IgD-negative memory B cell (primary cell): ENCODE measurements around the gene TIMM10B. TPM values are rescaled to one million over a fixed set of nuclear protein-coding genes. Genes with fewer than 3 reads are reported as not detected.
"Not testable (repeated sequence)": the region's sequence is repeated elsewhere in the genome, so short reads cannot be mapped to it uniquely, and the experiment has no call there.

Experiments used
- H3K27ac Mint-ChIP-seq, 3 donors: one replicate each; pipeline ENCODE4 v1.8.0; 2020 to 2022; ENCODE audit warnings: mild to moderate bottlenecking in 3 of 3, mixed read lengths in 3 of 3, moderate library complexity in 1 of 3
- H3K27me3 Mint-ChIP-seq: one replicate; pipeline ENCODE4 v1.8.0; 2021; ENCODE audit warnings: mixed read lengths
- H3K36me3 Mint-ChIP-seq: one replicate; pipeline ENCODE4 v1.8.0; 2020; ENCODE audit warnings: mild to moderate bottlenecking, mixed read lengths
- H3K4me1 Mint-ChIP-seq, 3 donors: one replicate each; pipeline ENCODE4 v1.8.0; 2020 to 2022; ENCODE audit warnings: mixed read lengths in 3 of 3, mild to moderate bottlenecking in 1 of 3
- H3K4me3 Mint-ChIP-seq, 4 donors: one replicate each; pipeline ENCODE4 v1.8.0; 2020 to 2022; ENCODE audit warnings: mild to moderate bottlenecking in 4 of 4, mixed read lengths in 4 of 4, moderate library complexity in 3 of 4
- H3K9me3 Mint-ChIP-seq, 3 donors: one replicate each; pipeline ENCODE4 v1.8.0; 2020 to 2021; ENCODE audit warnings: mixed read lengths in 3 of 3, mild to moderate bottlenecking in 1 of 3
- polyA plus RNA-seq: library from polyadenylated mRNA; unstranded; fragments of 300-500 nt; fragmentation: Illumina TruSeq; gene quantifications from one replicate; pipeline ENCODE4 v1.2.3, GENCODE V29; 2021

Gene TIMM10B
- polyA plus RNA-seq, 1 donor from 2014 or later = 25.4 TPM

GRCh38 chr11:6520265-6520664, 39.0 kb downstream of the TIMM10B start:
- Mint-ChIP-seq H3K9me3 (no peaks in the 10 kb centered on the region), H3K4me1 (peaks cover 0 to 2% (median 0%) of the 10 kb centered on the region in 3 donors)

DNA sequence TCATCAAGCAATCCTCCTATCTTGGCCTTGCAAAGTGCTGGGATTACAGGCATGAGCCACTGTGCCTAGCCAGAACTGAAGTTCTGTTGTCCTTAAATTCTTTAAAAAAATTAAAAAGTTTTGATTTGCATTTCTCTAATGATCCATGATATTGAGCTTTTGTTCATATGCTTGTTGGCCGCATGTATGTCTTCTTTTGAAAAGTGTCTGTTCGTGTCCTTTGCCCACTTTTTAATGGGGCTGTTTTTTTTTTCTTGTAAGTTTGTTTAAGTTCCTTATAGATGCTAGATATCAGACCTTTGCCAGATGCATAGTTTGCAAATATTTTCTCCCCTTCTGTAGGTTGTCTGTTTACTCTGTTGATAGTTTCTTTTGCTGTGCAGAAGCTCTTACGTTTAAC, 40.6 kb downstream of the TIMM10B start:
- H3K4me1 Mint-ChIP-seq = peaks cover 7 to 11% (median 9%) of the 10 kb centered on the region in 3 donors
- H3K36me3 Mint-ChIP-seq, H3K4me3 Mint-ChIP-seq, H3K9me3 Mint-ChIP-seq, H3K27ac Mint-ChIP-seq, H3K27me3 Mint-ChIP-seq: not testable (repeated sequence)

More at GRCh38 chr11:6520265-6520664, 39.0 kb downstream of the TIMM10B start:
- H3K27ac Mint-ChIP-seq = no peak overlapping the region
- H3K27me3 Mint-ChIP-seq = no peaks in the 10 kb centered on the region
- H3K36me3 Mint-ChIP-seq = peaks cover 11% of the 10 kb centered on the region
- H3K4me3 Mint-ChIP-seq = no peak overlapping the region

DNA sequence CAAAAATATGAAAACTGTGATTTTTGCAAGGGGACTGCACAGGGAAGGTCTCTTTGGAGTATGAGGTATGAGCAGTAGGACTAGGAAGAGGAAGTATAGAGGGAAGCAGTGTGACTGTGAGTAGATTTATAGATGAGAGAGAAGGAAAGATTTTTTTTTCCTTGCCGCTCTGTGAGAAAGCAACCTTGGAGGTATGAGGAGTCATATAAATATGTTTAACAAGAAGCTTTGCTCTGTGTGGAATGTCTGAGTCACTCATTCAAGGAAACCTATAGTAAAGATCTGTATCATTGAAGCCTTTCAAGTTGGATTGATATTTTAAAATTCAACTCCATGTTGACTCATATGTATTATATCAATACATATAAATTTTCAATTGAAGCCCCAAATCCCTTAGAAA, 42.0 kb downstream of the TIMM10B start:
- Mint-ChIP-seq H3K27me3 (no peaks in the 10 kb centered on the region), H3K9me3 (no peaks in the 10 kb centered on the region), H3K36me3 (peaks cover 5% of the 10 kb centered on the region), H3K4me1 (peaks cover 7 to 11% (median 10%) of the 10 kb centered on the region in 3 donors), H3K27ac (no peak overlapping the region), H3K4me3 (no peak overlapping the region)

GRCh38 chr11:6526411-6527135, 45.3 kb downstream of the TIMM10B start:
- peak overlapping the region in 1 of 3 donors; percentile 33 for H3K27ac Mint-ChIP-seq
- H3K9me3 Mint-ChIP-seq = no peaks in the 10 kb centered on the region
- H3K27me3 Mint-ChIP-seq = no peaks in the 10 kb centered on the region
- peaks cover 5% of the 10 kb centered on the region for H3K36me3 Mint-ChIP-seq
- peaks cover 7 to 11% (median 10%) of the 10 kb centered on the region in 3 donors for H3K4me1 Mint-ChIP-seq
- H3K4me3 Mint-ChIP-seq = no peak overlapping the region

DNA sequence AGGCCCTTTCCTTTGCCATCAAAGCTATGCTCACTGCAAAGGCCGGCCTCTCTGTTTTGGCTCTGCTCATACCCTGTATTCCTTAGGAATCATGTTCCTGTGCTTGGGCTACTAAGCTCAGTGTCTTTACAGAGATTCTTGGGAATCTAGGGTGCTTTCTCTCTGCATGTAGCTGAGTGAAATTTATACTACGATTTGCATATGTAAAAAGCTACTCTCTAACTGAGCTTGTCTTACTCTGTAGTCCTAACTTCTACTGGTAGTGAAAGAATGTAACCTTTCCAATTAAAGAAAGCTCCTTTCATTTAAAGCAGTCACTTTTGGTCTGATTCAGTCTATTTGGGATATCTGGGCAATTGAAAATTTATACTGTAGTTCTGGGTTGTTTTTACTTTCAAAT, 48.0 kb downstream of the TIMM10B start:
- H3K36me3 Mint-ChIP-seq = peaks cover 5% of the 10 kb centered on the region
- H3K4me3 Mint-ChIP-seq = no peak overlapping the region
- H3K9me3 Mint-ChIP-seq = no peaks in the 10 kb centered on the region
- peaks cover 7 to 11% (median 10%) of the 10 kb centered on the region in 3 donors for H3K4me1 Mint-ChIP-seq
- H3K27ac Mint-ChIP-seq = peak overlapping the region in 1 of 3 donors; percentile 47
- H3K27me3 Mint-ChIP-seq = no peaks in the 10 kb centered on the region

DNA sequence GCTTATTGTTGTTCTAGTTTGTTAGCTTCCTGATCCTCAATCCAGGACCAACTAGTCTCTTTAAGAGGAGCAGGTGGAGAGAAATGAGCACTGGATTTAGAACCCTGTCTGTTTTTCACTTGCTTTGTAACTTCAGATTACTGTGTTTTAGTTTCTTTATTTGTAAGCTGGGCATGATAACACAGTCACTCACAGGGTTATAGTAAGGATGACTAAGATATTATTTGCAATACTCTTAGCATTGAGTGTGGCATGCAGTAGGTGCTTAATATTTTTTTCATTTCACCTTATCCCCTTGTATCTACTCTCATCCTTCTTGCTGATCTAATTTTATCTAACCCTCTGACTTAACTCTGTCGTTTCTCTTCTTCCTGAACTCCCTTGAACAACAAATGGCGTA, 49.5 kb downstream of the TIMM10B start:
- H3K27me3 Mint-ChIP-seq = no peaks in the 10 kb centered on the region
- no peaks in the 10 kb centered on the region for H3K9me3 Mint-ChIP-seq
- H3K4me1 Mint-ChIP-seq = peaks cover 7 to 10% (median 9%) of the 10 kb centered on the region in 3 donors
- no peaks in the 10 kb centered on the region for H3K36me3 Mint-ChIP-seq
- H3K27ac Mint-ChIP-seq = no peak overlapping the region
- no peak overlapping the region for H3K4me3 Mint-ChIP-seq

DNA sequence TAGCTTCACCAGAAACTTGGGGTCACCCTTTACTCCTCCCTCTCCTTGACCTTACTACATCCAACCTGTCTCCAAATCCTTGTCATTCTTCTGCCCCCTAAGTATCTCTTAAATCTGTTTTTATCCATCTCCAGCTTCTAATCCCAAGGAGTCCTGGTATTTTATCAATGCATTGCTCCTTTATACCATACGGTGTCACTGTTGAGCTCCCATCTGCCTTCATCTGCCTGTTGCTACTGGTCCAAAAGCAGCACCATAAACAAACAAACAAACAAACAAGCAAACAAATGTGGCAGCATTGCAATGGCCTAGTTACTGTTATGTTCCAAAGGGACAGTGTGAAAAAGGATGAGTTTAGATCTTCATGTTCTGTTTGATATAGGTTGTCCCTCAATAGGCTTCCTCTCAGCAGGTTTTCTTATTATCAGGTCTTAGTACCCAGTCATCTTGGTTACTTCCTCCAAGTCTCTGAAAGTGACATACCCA, 50.0 kb downstream of the TIMM10B start:
- Mint-ChIP-seq H3K27me3 (no peaks in the 10 kb centered on the region), H3K9me3 (no peaks in the 10 kb centered on the region), H3K27ac (no peak overlapping the region), H3K4me3 (no peak overlapping the region), H3K4me1 (peaks cover 5 to 7% (median 5%) of the 10 kb centered on the region in 3 donors), H3K36me3 (no peaks in the 10 kb centered on the region)

Other genes starting within 250 kb of the TIMM10B start
- 14.9 TPM for gene FHIP1B, start 246.9 kb upstream of the TIMM10B start, polyA plus RNA-seq
- gene CNGA4, start 242.4 kb upstream of the TIMM10B start, polyA plus RNA-seq = not detected
- not detected for gene CCKBR, start 221.7 kb upstream of the TIMM10B start, polyA plus RNA-seq
- not detected for gene CAVIN3, start 161.0 kb upstream of the TIMM10B start, polyA plus RNA-seq
- gene SMPD1, start 91.0 kb upstream of the TIMM10B start, polyA plus RNA-seq = 4.9 TPM
- 21.4 TPM for gene APBB1, start 62.4 kb upstream of the TIMM10B start, polyA plus RNA-seq
- 0.46 TPM for gene HPX, start 40.5 kb upstream of the TIMM10B start, polyA plus RNA-seq
- 0.61 TPM for gene TRIM3, start 7.6 kb upstream of the TIMM10B start, polyA plus RNA-seq
- gene ARFIP2, start 170 bp upstream of the TIMM10B start, polyA plus RNA-seq = 36.3 TPM
- gene DNHD1, start 15.8 kb downstream of the TIMM10B start, polyA plus RNA-seq = 1.9 TPM
- gene RRP8, start 122.1 kb downstream of the TIMM10B start, polyA plus RNA-seq = 26.6 TPM
- gene ILK, start 122.3 kb downstream of the TIMM10B start, polyA plus RNA-seq = 80.5 TPM
- 256 TPM for gene TAF10, start 130.7 kb downstream of the TIMM10B start, polyA plus RNA-seq
- gene TPP1, start 137.9 kb downstream of the TIMM10B start, polyA plus RNA-seq = 163 TPM
- gene DCHS1, start 174.3 kb downstream of the TIMM10B start, polyA plus RNA-seq = 0.06 TPM
- gene MRPL17, start 201.8 kb downstream of the TIMM10B start, polyA plus RNA-seq = 15.8 TPM